Liver (tissue), 3 donors: ENCODE data around the gene TDP2.

Experiments
- CTCF ChIP-seq: fragments of 150-350 bp; IDR thresholded peaks from 2 replicates; pipeline ENCODE4 v1.5.1; 2017; ENCODE audit warnings: improper control_type of control experiment, low read depth, low read length; ENCODE audit not compliant: missing input control
- FOXA1 ChIP-seq: IDR thresholded peaks from 2 replicates; pipeline ENCODE4 v1.6.1; 2016; ENCODE audit warnings: antibody characterized with exemption
- FOXA2 ChIP-seq: IDR thresholded peaks from 2 replicates; pipeline ENCODE4 v1.6.1; 2016; ENCODE audit warnings: antibody characterized with exemption
- GABPA ChIP-seq, 2 donors: IDR thresholded peaks in 1 of 2; conservative IDR thresholded peaks in 1 of 2; 2 replicates each; pipeline ENCODE4 v1.6.1; 2016; ENCODE audit warnings: antibody characterized with exemption in 2 of 2, mild to moderate bottlenecking in 1 of 2, moderate library complexity in 1 of 2
- JUND ChIP-seq, 2 donors: IDR thresholded peaks; 2 replicates each; pipeline ENCODE4 v1.6.1; 2016; ENCODE audit warnings: antibody characterized with exemption in 2 of 2
- MAX ChIP-seq: IDR thresholded peaks from 2 replicates; pipeline ENCODE4 v1.6.1; 2016; ENCODE audit warnings: antibody characterized with exemption
- NR2F2 ChIP-seq: IDR thresholded peaks from 2 replicates; pipeline ENCODE4 v1.6.1; 2016; ENCODE audit warnings: antibody characterized with exemption
- REST ChIP-seq: IDR thresholded peaks from 2 replicates; pipeline ENCODE4 v1.6.1; 2016; ENCODE audit warnings: antibody characterized with exemption, mild to moderate bottlenecking
- SP1 ChIP-seq: IDR thresholded peaks from 2 replicates; pipeline ENCODE4 v1.6.1; 2018; ENCODE audit warnings: antibody characterized with exemption, mild to moderate bottlenecking
- TAF1 ChIP-seq: conservative IDR thresholded peaks from 2 replicates; pipeline ENCODE4 v1.6.1; 2016; ENCODE audit warnings: antibody characterized with exemption, mild to moderate bottlenecking
- donor health status: healthy.
- donor health status: healthy.

- TF ChIP-seq FOXA2: no peak
- no peak for TF ChIP-seq CTCF
- TF ChIP-seq NR2F2: no peak
- no peak for TF ChIP-seq MAX
- no peak for TF ChIP-seq FOXA1
- no peak for TF ChIP-seq SP1
- no peak for TF ChIP-seq REST
- no peak for TF ChIP-seq TAF1
- TF ChIP-seq GABPA (IDR thresholded peaks at IDR 0.05 in 1 of 2, conservative IDR thresholded peaks at IDR 0.05 in 1 of 2): no peak
- no peak for TF ChIP-seq JUND (IDR thresholded peaks at IDR 0.05)
Measured at GRCh38 chr6:24631671-24632070, 35.0 kb downstream of the TDP2 start.
